ENCODE data around the gene ZNF486.
"Not testable (repeated sequence)": the region's sequence is repeated elsewhere in the genome, so short reads cannot be mapped to it uniquely, and the experiment has no call there.

ZNF486 gene

GRCh38 chr19:20233105-20233504 is 66.1 kb downstream of the ZNF486 start:
- DNase-seq (ENCODE audit: low read depth in 2 of 2): no peak

GRCh38 chr19:20235156-20235555 is 68.1 kb downstream of the ZNF486 start:
- DNase-seq (ENCODE audit: low read depth in 2 of 2): no peak

GRCh38 chr19:20237773-20238623 is 71.0 kb downstream of the ZNF486 start:
- DNase-seq (ENCODE audit: low read depth in 2 of 2): peak; percentile 62 to 66

- no peak for DNase-seq (ENCODE audit: low read depth in 2 of 2)
Measured at GRCh38 chr19:20243629-20244028, 76.6 kb downstream of the ZNF486 start.

- no peak for DNase-seq (ENCODE audit: low read depth in 2 of 2)
Measured at GRCh38 chr19:20244356-20244755, 77.3 kb downstream of the ZNF486 start.

GRCh38 chr19:20245309-20245708 is 78.3 kb downstream of the ZNF486 start:
- no peak for DNase-seq (ENCODE audit: low read depth in 2 of 2)

GRCh38 chr19:20247016-20247683 is 80.1 kb downstream of the ZNF486 start:
- no peak for DNase-seq (ENCODE audit: low read depth in 2 of 2)

- DNase-seq (ENCODE audit: low read depth in 2 of 2): not testable (repeated sequence)
Measured at GRCh38 chr19:20248258-20248657, 81.2 kb downstream of the ZNF486 start.

Measured in fibroblast of skin of left biceps (primary cell).